MM.1S (cell line): ENCODE results near the gene PRKG1.

Source experiments
- DNase-seq: peaks from one replicate; pipeline ENCODE4 v3.0.0-alpha.2; 2015
- H2AFZ ChIP-seq: fragments of 300-600 bp; sonication (generic); 2 replicates; pipeline ENCODE4 v1.6.0; 2016; ENCODE audit warnings: antibody characterized with exemption, low read length
- H3F3A ChIP-seq: fragments of 300-600 bp; sonication (generic); 2 replicates; pipeline ENCODE4 v1.6.1; 2016; ENCODE audit warnings: mild to moderate bottlenecking, antibody characterized with exemption, low read length, moderate library complexity, mixed read lengths; ENCODE audit not compliant: insufficient read depth
- H3K27ac ChIP-seq: fragments of 300-600 bp; sonication (generic); 2 replicates; pipeline ENCODE4 v1.5.1; 2016; ENCODE audit warnings: mild to moderate bottlenecking, low read length
- H3K27me3 ChIP-seq: fragments of 300-600 bp; sonication (generic); replicated peaks from 2 replicates; pipeline ENCODE4 v1.6.0; 2016; ENCODE audit warnings: low read length; ENCODE audit not compliant: insufficient read depth
- H3K36me3 ChIP-seq: fragments of 300-600 bp; sonication (generic); replicated peaks from 2 replicates; pipeline ENCODE4 v1.6.1; 2016; ENCODE audit warnings: mild to moderate bottlenecking, low read length, mixed read lengths; ENCODE audit not compliant: insufficient read depth
- H3K4me1 ChIP-seq: fragments of 300-600 bp; sonication (generic); 2 replicates; pipeline ENCODE4 v1.6.1; 2016; ENCODE audit warnings: low read length, mixed read lengths
- H3K4me2 ChIP-seq: fragments of 300-600 bp; sonication (generic); 2 replicates; pipeline ENCODE4 v1.6.0; 2016; ENCODE audit warnings: low read depth, low read length
- H3K4me3 ChIP-seq: fragments of 300-600 bp; sonication (generic); 2 replicates; pipeline ENCODE4 v1.5.1; 2016; ENCODE audit warnings: low read length, mixed read lengths
- H3K79me2 ChIP-seq: fragments of 300-600 bp; sonication (generic); 2 replicates; pipeline ENCODE4 v1.6.1; 2016; ENCODE audit warnings: mixed run types, low read length, mixed read lengths
- H3K9ac ChIP-seq: fragments of 300-600 bp; sonication (generic); 2 replicates; pipeline ENCODE4 v1.6.1; 2016; ENCODE audit warnings: low read length, mixed read lengths
- H3K9me2 ChIP-seq: fragments of 300-600 bp; sonication (generic); replicated peaks from 2 replicates; pipeline ENCODE4 v1.6.1; 2016; ENCODE audit warnings: mild to moderate bottlenecking, low read length, mixed read lengths; ENCODE audit not compliant: insufficient read depth
- H3K9me3 ChIP-seq: fragments of 300-600 bp; sonication (generic); replicated peaks from 2 replicates; pipeline ENCODE4 v1.6.1; 2016; ENCODE audit warnings: mild to moderate bottlenecking, low read length, mixed read lengths; ENCODE audit not compliant: insufficient read depth
- H4K20me1 ChIP-seq: fragments of 300-600 bp; sonication (generic); 2 replicates; pipeline ENCODE4 v1.6.1; 2016; ENCODE audit warnings: mild to moderate bottlenecking, low read length, moderate library complexity, mixed read lengths; ENCODE audit not compliant: insufficient read depth
- EZH2 ChIP-seq: fragments of 300-600 bp; sonication (generic); optimal IDR thresholded peaks from 2 replicates; pipeline ENCODE3; 2017; ENCODE audit warnings: low read depth, mild to moderate bottlenecking, antibody characterized with exemption, low read length, mixed read lengths
- EZH2phosphoT487 ChIP-seq: fragments of 300-600 bp; sonication (generic); IDR thresholded peaks from 2 replicates; pipeline ENCODE4 v1.6.1; 2018; ENCODE audit warnings: antibody characterized with exemption, low read length
- TF ChIP-seq, protein P1 (sequence below): fragments of 300-600 bp; sonication (generic); IDR thresholded peaks from 2 replicates; pipeline ENCODE4 v1.5.1; 2016; ENCODE audit warnings: antibody characterized with exemption, low read length, mixed read lengths

Gene PRKG1

DNA sequence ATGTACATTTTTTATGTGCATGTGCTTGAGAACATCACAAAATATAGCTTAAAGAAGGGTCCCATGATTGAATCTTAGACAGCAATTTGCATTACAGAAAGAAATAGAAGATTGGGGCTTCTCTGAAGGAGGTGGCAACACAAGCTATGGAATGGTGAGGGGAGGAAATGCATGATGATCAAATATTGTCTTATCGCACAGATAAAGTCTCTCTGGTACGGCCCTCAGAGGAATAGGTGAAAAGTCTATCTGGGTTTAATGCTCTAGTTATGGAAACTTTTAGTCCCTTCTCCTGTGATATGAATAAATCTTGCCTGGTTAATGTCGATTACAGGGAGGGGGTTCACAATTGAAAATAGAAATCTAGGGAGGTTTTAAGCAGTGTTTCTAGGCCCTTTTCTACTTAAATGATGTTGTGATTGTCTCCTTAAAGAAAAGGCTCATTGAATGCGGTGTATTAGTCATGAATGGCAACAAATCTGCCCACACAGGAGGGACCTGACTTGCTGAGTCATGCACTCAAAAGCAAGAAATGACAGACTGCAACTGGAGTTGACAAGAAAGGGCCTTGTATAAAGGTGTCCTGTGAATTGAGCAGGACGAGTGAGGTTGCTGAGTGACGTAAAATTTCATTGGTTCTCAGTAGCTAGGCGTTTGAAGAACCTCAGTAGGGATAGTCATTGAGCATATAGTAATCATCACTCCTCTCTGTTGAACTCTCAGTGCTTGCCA is 758.5 kb downstream of the PRKG1 start:
- H3K27ac ChIP-seq, result no peak overlapping the region
- H2AFZ ChIP-seq, result no peak overlapping the region

DNA sequence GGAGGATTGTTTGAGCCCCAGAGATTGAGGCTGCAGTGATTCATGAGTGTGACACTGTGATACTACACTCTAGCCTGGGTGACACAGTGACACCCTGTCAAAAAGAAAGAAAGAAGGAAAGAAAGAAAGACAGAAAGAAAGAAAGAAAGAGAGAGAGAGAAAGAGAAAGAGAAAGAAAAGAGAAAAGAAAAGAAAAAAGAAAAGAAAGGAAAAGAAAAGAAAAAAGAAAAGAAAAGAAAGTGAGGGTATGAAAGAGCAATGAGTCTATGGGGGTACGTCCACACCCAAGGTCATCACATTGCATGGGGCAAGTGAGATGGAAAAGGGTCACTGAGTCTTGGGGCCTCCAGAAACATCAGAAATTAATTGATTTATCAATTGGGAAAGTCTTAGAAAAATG is 760.3 kb downstream of the PRKG1 start:
- no peaks in the 10 kb centered on the region for H3K9me2 ChIP-seq
- no peak overlapping the region for H3K9ac ChIP-seq
- no peaks in the 10 kb centered on the region for H3K9me3 ChIP-seq
- H2AFZ ChIP-seq, result no peak overlapping the region
- no peaks in the 10 kb centered on the region for H3K79me2 ChIP-seq
- H4K20me1 ChIP-seq, result no peaks in the 10 kb centered on the region
- TF ChIP-seq, protein P1, sequence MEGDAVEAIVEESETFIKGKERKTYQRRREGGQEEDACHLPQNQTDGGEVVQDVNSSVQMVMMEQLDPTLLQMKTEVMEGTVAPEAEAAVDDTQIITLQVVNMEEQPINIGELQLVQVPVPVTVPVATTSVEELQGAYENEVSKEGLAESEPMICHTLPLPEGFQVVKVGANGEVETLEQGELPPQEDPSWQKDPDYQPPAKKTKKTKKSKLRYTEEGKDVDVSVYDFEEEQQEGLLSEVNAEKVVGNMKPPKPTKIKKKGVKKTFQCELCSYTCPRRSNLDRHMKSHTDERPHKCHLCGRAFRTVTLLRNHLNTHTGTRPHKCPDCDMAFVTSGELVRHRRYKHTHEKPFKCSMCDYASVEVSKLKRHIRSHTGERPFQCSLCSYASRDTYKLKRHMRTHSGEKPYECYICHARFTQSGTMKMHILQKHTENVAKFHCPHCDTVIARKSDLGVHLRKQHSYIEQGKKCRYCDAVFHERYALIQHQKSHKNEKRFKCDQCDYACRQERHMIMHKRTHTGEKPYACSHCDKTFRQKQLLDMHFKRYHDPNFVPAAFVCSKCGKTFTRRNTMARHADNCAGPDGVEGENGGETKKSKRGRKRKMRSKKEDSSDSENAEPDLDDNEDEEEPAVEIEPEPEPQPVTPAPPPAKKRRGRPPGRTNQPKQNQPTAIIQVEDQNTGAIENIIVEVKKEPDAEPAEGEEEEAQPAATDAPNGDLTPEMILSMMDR, result no peak
- TF ChIP-seq EZH2phosphoT487 (no peak), EZH2 (no peak)
- no peak overlapping the region for H3K27ac ChIP-seq
- DNase-seq, result no peak
- H3K4me1 ChIP-seq, result peaks cover 12% of the 10 kb centered on the region
- no peak overlapping the region for H3K4me3 ChIP-seq
- no peaks in the 10 kb centered on the region for H3K27me3 ChIP-seq
- H3K36me3 ChIP-seq, result no peaks in the 10 kb centered on the region
- H3K4me2 ChIP-seq, result no peak overlapping the region
- H3F3A ChIP-seq, result no peaks in the 10 kb centered on the region

More for the DNA sequence above, 758.5 kb downstream of the PRKG1 start:
- Histone ChIP-seq H3K79me2 (no peaks in the 10 kb centered on the region), H3K9ac (no peak overlapping the region), H3K36me3 (no peaks in the 10 kb centered on the region), H3K9me2 (no peaks in the 10 kb centered on the region), H3K4me2 (no peak overlapping the region), H3F3A (no peaks in the 10 kb centered on the region), H3K4me1 (peaks cover 12% of the 10 kb centered on the region), H3K4me3 (no peak overlapping the region), H3K9me3 (no peaks in the 10 kb centered on the region), H3K27me3 (no peaks in the 10 kb centered on the region), H4K20me1 (no peaks in the 10 kb centered on the region)
- no peak for DNase-seq
- TF ChIP-seq, protein P1, result no peak
- TF ChIP-seq EZH2phosphoT487 (no peak), EZH2 (no peak)

DNA sequence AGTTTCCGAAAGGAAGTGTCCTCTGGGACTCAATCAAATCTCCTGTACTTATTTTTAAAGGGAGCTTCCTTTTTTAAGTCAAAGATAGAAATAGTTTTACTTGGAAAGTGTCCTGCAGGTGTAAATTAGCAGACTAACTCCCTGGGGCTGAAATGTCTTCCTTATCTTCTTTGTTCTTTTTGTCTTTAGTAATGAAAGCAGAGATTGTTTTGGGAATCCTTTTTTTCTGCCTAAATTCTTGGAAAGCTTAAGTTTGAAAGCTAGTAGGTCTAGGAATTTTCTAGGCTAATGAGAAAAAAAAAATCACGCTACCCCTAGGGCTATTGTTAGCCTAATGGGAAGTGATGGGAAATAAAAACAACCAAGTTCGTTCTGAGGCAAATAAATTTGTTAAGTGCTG is 764.2 kb downstream of the PRKG1 start:
- no peaks in the 10 kb centered on the region for H3K36me3 ChIP-seq
- H3K4me3 ChIP-seq, result no peak overlapping the region
- H3K4me1 ChIP-seq, result peaks cover 12% of the 10 kb centered on the region
- no peaks in the 10 kb centered on the region for H3F3A ChIP-seq
- H4K20me1 ChIP-seq, result no peaks in the 10 kb centered on the region
- H3K9ac ChIP-seq, result no peak overlapping the region
- no peak overlapping the region for H3K27ac ChIP-seq
- no peak overlapping the region for H3K4me2 ChIP-seq
- no peaks in the 10 kb centered on the region for H3K9me2 ChIP-seq
- no peak for TF ChIP-seq EZH2phosphoT487
- no peak for TF ChIP-seq EZH2
- H3K79me2 ChIP-seq, result no peaks in the 10 kb centered on the region
- H3K9me3 ChIP-seq, result no peaks in the 10 kb centered on the region
- no peak for DNase-seq
- H3K27me3 ChIP-seq, result no peaks in the 10 kb centered on the region
- H2AFZ ChIP-seq, result no peak overlapping the region

DNA sequence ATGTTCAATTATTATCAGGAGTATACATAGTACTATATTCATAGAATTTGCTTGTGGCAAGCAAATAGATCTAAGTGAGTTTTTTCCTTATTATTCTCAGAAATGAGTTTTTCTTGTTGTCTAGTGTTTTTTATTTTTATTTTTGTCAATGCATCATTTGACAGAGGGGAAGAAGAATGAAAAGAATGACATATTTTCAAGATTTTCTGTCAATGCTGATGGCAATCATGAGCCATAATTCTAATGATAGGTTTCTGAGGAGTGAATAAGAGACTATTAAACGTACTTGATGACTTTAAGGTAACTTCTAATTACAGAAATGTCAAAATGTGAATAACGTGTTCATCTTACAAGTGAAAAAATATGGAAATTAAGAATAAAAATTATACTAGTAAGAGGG is 769.7 kb downstream of the PRKG1 start:
- no peak overlapping the region for H3K4me3 ChIP-seq
- H3K36me3 ChIP-seq, result no peaks in the 10 kb centered on the region
- H3K9me2 ChIP-seq, result no peaks in the 10 kb centered on the region
- H3K79me2 ChIP-seq, result no peaks in the 10 kb centered on the region
- H3K4me1 ChIP-seq, result peaks cover 17% of the 10 kb centered on the region
- no peaks in the 10 kb centered on the region for H3K27me3 ChIP-seq
- H2AFZ ChIP-seq, result no peak overlapping the region
- no peaks in the 10 kb centered on the region for H3F3A ChIP-seq
- TF ChIP-seq, protein P1, result no peak
- TF ChIP-seq EZH2 (no peak), EZH2phosphoT487 (no peak)
- no peak overlapping the region for H3K27ac ChIP-seq
- H3K9me3 ChIP-seq, result no peaks in the 10 kb centered on the region
- no peak for DNase-seq
- no peak overlapping the region for H3K9ac ChIP-seq
- no peaks in the 10 kb centered on the region for H4K20me1 ChIP-seq
- H3K4me2 ChIP-seq, result no peak overlapping the region
